Chondrocyte (in vitro differentiated cells): Measurements from ENCODE around the gene MAD2L2. TPM values are rescaled to one million over a fixed set of nuclear protein-coding genes. Genes with fewer than 3 reads are reported as not detected.
A peak's percentile ranks its signal among the peaks of the same experiment; 100 is the strongest.

ENCODE experiments used
- DNase-seq: peaks from one replicate; pipeline ENCODE4 v3.0.0; 2021; ENCODE audit warnings: mixed read lengths, low spot score
- H3K27ac Mint-ChIP-seq: one replicate; pipeline ENCODE4 v1.8.0; 2021; ENCODE audit warnings: mild to moderate bottlenecking, moderate library complexity, mixed read lengths; ENCODE audit not compliant: unreplicated experiment
- H3K27me3 Mint-ChIP-seq: 2 replicates; pipeline ENCODE4 v1.8.0; 2021; ENCODE audit warnings: low read depth, mixed read lengths
- H3K36me3 Mint-ChIP-seq: 2 replicates; pipeline ENCODE4 v1.8.0; 2021; ENCODE audit warnings: low read depth, mixed read lengths
- H3K4me1 Mint-ChIP-seq: 2 replicates; pipeline ENCODE4 v1.8.0; 2021; ENCODE audit warnings: low read depth, mild to moderate bottlenecking, mixed read lengths
- H3K4me3 Mint-ChIP-seq: one replicate; pipeline ENCODE4 v1.8.0; 2021; ENCODE audit warnings: mild to moderate bottlenecking, moderate library complexity, mixed read lengths; ENCODE audit not compliant: unreplicated experiment
- H3K9me3 Mint-ChIP-seq: 2 replicates; pipeline ENCODE4 v1.8.0; 2021; ENCODE audit warnings: low read depth, mixed read lengths
- CTCF ChIP-seq: fragments of 200-600 bp; sonication (generic); IDR thresholded peaks from 2 replicates; pipeline ENCODE4 v1.5.0; 2021; ENCODE audit warnings: antibody characterized with exemption, mild to moderate bottlenecking, moderate library complexity
- total RNA-seq: library from RNA; stranded (reverse); gene quantifications from 3 replicates; pipeline ENCODE4 v1.2.1, GENCODE V29; 2021

MAD2L2 gene
- total RNA-seq, 1 donor from 2014 or later: 31.8 TPM

DNA sequence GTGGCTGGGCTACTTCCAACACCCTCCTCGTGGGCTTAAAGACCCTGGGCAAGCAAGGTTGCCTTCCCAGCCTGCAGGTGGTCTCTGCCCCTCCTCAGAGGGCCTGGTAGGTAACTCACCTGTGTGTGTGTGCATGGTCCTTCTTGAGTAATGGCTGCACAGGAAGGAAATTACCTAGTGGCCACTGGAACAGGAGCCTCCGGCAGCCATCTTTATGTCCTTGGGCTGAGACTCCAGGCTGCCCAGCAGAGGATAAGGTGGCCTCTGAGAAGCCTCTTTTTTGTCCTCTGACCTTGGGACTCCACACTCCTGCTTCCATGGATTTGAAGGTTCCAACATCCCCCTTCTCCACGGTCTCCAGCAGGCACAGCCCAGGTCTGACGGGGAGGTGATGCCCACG is 30.5 kb upstream of the MAD2L2 start:
- H3K36me3 Mint-ChIP-seq: no peaks in the 10 kb centered on the region
- no peak for DNase-seq
- H3K4me3 Mint-ChIP-seq: no peak overlapping the region
- peaks cover 22% of the 10 kb centered on the region for H3K27me3 Mint-ChIP-seq
- no peaks in the 10 kb centered on the region for H3K9me3 Mint-ChIP-seq
- H3K4me1 Mint-ChIP-seq: peaks cover 3% of the 10 kb centered on the region
- TF ChIP-seq CTCF: no peak
- H3K27ac Mint-ChIP-seq: no peak overlapping the region

GRCh38 chr1:11708554-11709350 is 27.8 kb upstream of the MAD2L2 start:
- H3K9me3 Mint-ChIP-seq: no peaks in the 10 kb centered on the region
- DNase-seq: no peak

GRCh38 chr1:11707621-11708276 is 26.8 kb upstream of the MAD2L2 start:
- no peaks in the 10 kb centered on the region for H3K9me3 Mint-ChIP-seq
- TF ChIP-seq CTCF: no peak
- peak; percentile 82 for DNase-seq

More at GRCh38 chr1:11708554-11709350, 27.8 kb upstream of the MAD2L2 start:
- TF ChIP-seq CTCF: no peak
- peaks cover 3% of the 10 kb centered on the region for H3K4me1 Mint-ChIP-seq
- no peak overlapping the region for H3K27ac Mint-ChIP-seq
- no peak overlapping the region for H3K4me3 Mint-ChIP-seq
- no peaks in the 10 kb centered on the region for H3K36me3 Mint-ChIP-seq
- peaks cover 23% of the 10 kb centered on the region for H3K27me3 Mint-ChIP-seq

DNA sequence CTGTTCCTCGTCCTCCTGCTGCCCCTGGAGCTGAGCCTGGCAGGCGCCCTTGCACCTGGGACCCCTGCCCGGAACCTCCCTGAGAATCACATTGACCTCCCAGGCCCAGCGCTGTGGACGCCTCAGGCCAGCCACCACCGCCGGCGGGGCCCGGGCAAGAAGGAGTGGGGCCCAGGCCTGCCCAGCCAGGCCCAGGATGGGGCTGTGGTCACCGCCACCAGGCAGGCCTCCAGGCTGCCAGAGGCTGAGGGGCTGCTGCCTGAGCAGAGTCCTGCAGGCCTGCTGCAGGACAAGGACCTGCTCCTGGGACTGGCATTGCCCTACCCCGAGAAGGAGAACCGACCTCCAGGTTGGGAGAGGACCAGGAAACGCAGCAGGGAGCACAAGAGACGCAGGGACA is 25.3 kb upstream of the MAD2L2 start:
- H3K36me3 Mint-ChIP-seq: no peaks in the 10 kb centered on the region
- peaks cover 33% of the 10 kb centered on the region for H3K27me3 Mint-ChIP-seq
- TF ChIP-seq CTCF: no peak
- H3K27ac Mint-ChIP-seq: no peak overlapping the region
- peaks cover 3% of the 10 kb centered on the region for H3K4me1 Mint-ChIP-seq
- H3K9me3 Mint-ChIP-seq: no peaks in the 10 kb centered on the region
- no peak overlapping the region for H3K4me3 Mint-ChIP-seq
- peak; percentile 79 for DNase-seq

More at GRCh38 chr1:11707621-11708276, 26.8 kb upstream of the MAD2L2 start:
- Mint-ChIP-seq H3K27ac (no peak overlapping the region), H3K27me3 (peaks cover 31% of the 10 kb centered on the region), H3K4me1 (peaks cover 3% of the 10 kb centered on the region), H3K4me3 (no peak overlapping the region), H3K36me3 (no peaks in the 10 kb centered on the region)

DNA sequence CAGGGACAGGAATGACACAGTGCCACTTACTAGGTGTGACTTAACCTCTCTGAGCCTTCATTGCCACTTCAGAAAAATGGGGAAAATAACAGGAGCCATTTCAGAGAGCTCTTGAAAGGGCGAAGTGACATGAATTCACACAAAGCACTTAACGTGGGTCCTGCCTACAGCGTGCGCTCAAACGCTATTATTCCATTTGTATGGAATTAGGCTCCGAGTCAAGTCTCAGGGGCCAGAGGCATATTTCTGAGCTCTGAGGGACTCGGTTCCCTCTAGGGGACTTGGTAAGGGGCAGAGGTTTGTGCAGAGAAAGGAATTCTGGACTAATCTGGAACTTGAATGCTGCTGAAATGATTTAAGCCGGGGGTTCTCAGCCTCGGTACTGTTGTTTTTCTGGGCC is 24.6 kb upstream of the MAD2L2 start:
- Mint-ChIP-seq H3K27me3 (peaks cover 38% of the 10 kb centered on the region), H3K4me3 (no peak overlapping the region), H3K27ac (no peak overlapping the region), H3K36me3 (no peaks in the 10 kb centered on the region), H3K9me3 (no peaks in the 10 kb centered on the region), H3K4me1 (peaks cover 3% of the 10 kb centered on the region)
- DNase-seq: no peak
- TF ChIP-seq CTCF: no peak
